ENCODE results near the gene TOMT. TPM values are rescaled to one million over a fixed set of nuclear protein-coding genes. Genes with fewer than 3 reads are reported as not detected.

TOMT gene
- polyA plus RNA-seq, 3 donors = not detected

- Histone ChIP-seq H3K4me3 (replicated peaks in 1 of 3; ENCODE audit: low read depth in 2 of 3, low read length in 3 of 3) (peak overlapping the region in 1 of 3 experiments; percentile 61), H3K9ac (ENCODE audit: insufficient read depth, low read length, poor library complexity, severe bottlenecking) (peak overlapping the region; percentile 66), H3K36me3 (replicated peaks in 1 of 2; ENCODE audit: control insufficient read depth in 1 of 2, insufficient read depth in 2 of 2, low read length in 2 of 2) (peaks cover 5 to 20% of the 10 kb centered on the region in 2 donors), H3K4me2 (replicated peaks; ENCODE audit: extremely low read depth, low read length, poor library complexity, severe bottlenecking) (peak overlapping the region; percentile 79), H3K27me3 (ENCODE audit: control insufficient read depth in 2 of 2, insufficient read depth in 2 of 2, low read length in 2 of 2) (no peaks in the 10 kb centered on the region), H2AFZ (ENCODE audit: insufficient read depth, low read depth, low read length, poor library complexity, severe bottlenecking) (peak overlapping the region; percentile 65), H3K79me2 (ENCODE audit: insufficient read depth, low read length) (peaks cover 91% of the 10 kb centered on the region), H3K9me3 (replicated peaks in 1 of 2; ENCODE audit: control insufficient read depth in 1 of 2, insufficient read depth in 1 of 2, low read length in 2 of 2) (no peaks in the 10 kb centered on the region), H4K20me1 (ENCODE audit: insufficient read depth, low read length) (no peaks in the 10 kb centered on the region), H3K27ac (ENCODE audit: low read depth in 1 of 2, low read length in 2 of 2) (peak overlapping the region; percentile 88 to 96), H3K4me1 (ENCODE audit: control insufficient read depth in 1 of 2, insufficient read depth in 2 of 2, low read length in 2 of 2) (peaks cover 56 to 70% of the 10 kb centered on the region in 2 donors)
- TF ChIP-seq, protein P1, sequence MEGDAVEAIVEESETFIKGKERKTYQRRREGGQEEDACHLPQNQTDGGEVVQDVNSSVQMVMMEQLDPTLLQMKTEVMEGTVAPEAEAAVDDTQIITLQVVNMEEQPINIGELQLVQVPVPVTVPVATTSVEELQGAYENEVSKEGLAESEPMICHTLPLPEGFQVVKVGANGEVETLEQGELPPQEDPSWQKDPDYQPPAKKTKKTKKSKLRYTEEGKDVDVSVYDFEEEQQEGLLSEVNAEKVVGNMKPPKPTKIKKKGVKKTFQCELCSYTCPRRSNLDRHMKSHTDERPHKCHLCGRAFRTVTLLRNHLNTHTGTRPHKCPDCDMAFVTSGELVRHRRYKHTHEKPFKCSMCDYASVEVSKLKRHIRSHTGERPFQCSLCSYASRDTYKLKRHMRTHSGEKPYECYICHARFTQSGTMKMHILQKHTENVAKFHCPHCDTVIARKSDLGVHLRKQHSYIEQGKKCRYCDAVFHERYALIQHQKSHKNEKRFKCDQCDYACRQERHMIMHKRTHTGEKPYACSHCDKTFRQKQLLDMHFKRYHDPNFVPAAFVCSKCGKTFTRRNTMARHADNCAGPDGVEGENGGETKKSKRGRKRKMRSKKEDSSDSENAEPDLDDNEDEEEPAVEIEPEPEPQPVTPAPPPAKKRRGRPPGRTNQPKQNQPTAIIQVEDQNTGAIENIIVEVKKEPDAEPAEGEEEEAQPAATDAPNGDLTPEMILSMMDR (IDR thresholded peaks at IDR 0.05) = no peak
- no peak for DNase-seq
- intact Hi-C loops (cut with micrococcal nuclease) = loop anchor here in 1 of 2 donors (2.0 kb wide), 1 partner anchor 20 kb away; no protein-coding TSS in a partner anchor
- H3K9me3 Mint-ChIP-seq = no peaks in the 10 kb centered on the region
- peaks cover 12 to 22% of the 10 kb centered on the region in 2 donors for H3K36me3 Mint-ChIP-seq
- no CpG with 5 or more reads among the region's 7 CpGs for WGBS (ENCODE audit: insufficient coverage)
- peak overlapping the region; percentile 56 to 81 for H3K4me3 Mint-ChIP-seq
- peak overlapping the region; percentile 97 to 99 (median 99) for H3K27ac Mint-ChIP-seq
- peaks cover 66% of the 10 kb centered on the region for H3K4me1 Mint-ChIP-seq
- no peaks in the 10 kb centered on the region for H3K27me3 Mint-ChIP-seq (ENCODE audit: low read depth in 3 of 3)
Measured at GRCh38 chr11:72070491-72070890, 35.2 kb upstream of the TOMT start.

GRCh38 chr11:72072348-72072747, 33.4 kb upstream of the TOMT start:
- no peaks in the 10 kb centered on the region for H3K27me3 Mint-ChIP-seq (ENCODE audit: low read depth in 3 of 3)
- DNase-seq = peak in 2 of 3 donors; percentile 43 to 58
- Histone ChIP-seq H2AFZ (ENCODE audit: insufficient read depth, low read depth, low read length, poor library complexity, severe bottlenecking) (peak overlapping the region; percentile 2), H3K79me2 (ENCODE audit: insufficient read depth, low read length) (peaks cover 91% of the 10 kb centered on the region), H3K4me3 (replicated peaks in 1 of 3; ENCODE audit: low read depth in 2 of 3, low read length in 3 of 3) (no peak overlapping the region), H3K27me3 (ENCODE audit: control insufficient read depth in 2 of 2, insufficient read depth in 2 of 2, low read length in 2 of 2) (no peaks in the 10 kb centered on the region), H3K9ac (ENCODE audit: insufficient read depth, low read length, poor library complexity, severe bottlenecking) (no peak overlapping the region), H3K9me3 (replicated peaks in 1 of 2; ENCODE audit: control insufficient read depth in 1 of 2, insufficient read depth in 1 of 2, low read length in 2 of 2) (no peaks in the 10 kb centered on the region), H3K36me3 (replicated peaks in 1 of 2; ENCODE audit: control insufficient read depth in 1 of 2, insufficient read depth in 2 of 2, low read length in 2 of 2) (peaks cover 5 to 7% of the 10 kb centered on the region in 2 donors), H4K20me1 (ENCODE audit: insufficient read depth, low read length) (no peaks in the 10 kb centered on the region), H3K4me1 (ENCODE audit: control insufficient read depth in 1 of 2, insufficient read depth in 2 of 2, low read length in 2 of 2) (peaks cover 54 to 76% of the 10 kb centered on the region in 2 donors), H3K27ac (ENCODE audit: low read depth in 1 of 2, low read length in 2 of 2) (peak overlapping the region; percentile 6 to 55), H3K4me2 (replicated peaks; ENCODE audit: extremely low read depth, low read length, poor library complexity, severe bottlenecking) (no peak overlapping the region)
- H3K36me3 Mint-ChIP-seq = peaks cover 5 to 14% of the 10 kb centered on the region in 2 donors
- 58% methylated on average over 3 of the region's 3 CpGs for WGBS (ENCODE audit: insufficient coverage)
- peaks cover 67% of the 10 kb centered on the region for H3K4me1 Mint-ChIP-seq
- intact Hi-C loops (cut with micrococcal nuclease) = no loop called here
- H3K27ac Mint-ChIP-seq = peak overlapping the region; percentile 66 to 81 (median 78)
- no peak overlapping the region for H3K4me3 Mint-ChIP-seq
- H3K9me3 Mint-ChIP-seq = no peaks in the 10 kb centered on the region
- TF ChIP-seq, protein P1 (IDR thresholded peaks at IDR 0.05) = no peak
